Putamen (tissue), 1 donor: ENCODE measurements around the gene REM2.
"Not testable (repeated sequence)": the region's sequence is repeated elsewhere in the genome, so short reads cannot be mapped to it uniquely, and the experiment has no call there.

Experiments
- DNase-seq: peaks from one replicate; pipeline ENCODE4 v3.0.0-alpha.2; 2016; ENCODE audit warnings: low spot score

Gene REM2

GRCh38 chr14:22896760-22897159, 13.7 kb downstream of the REM2 start:
- DNase-seq = no peak

GRCh38 chr14:22897357-22897756, 14.3 kb downstream of the REM2 start:
- no peak for DNase-seq

- no peak for DNase-seq
These were observed 15.5 kb downstream of the REM2 start for GRCh38 chr14:22898302-22899090.

GRCh38 chr14:22900081-22900799, 17.2 kb downstream of the REM2 start:
- DNase-seq = no peak

- DNase-seq = no peak
These were observed 18.8 kb downstream of the REM2 start for GRCh38 chr14:22901799-22902198.

- no peak for DNase-seq
These were observed 20.7 kb downstream of the REM2 start for GRCh38 chr14:22903742-22904087.

- no peak for DNase-seq
These were observed 22.6 kb downstream of the REM2 start for GRCh38 chr14:22905627-22906026.

- DNase-seq = no peak
These were observed 23.1 kb downstream of the REM2 start for GRCh38 chr14:22906073-22906472.

GRCh38 chr14:22907429-22907828, 24.4 kb downstream of the REM2 start:
- DNase-seq = no peak

GRCh38 chr14:22908601-22909000, 25.6 kb downstream of the REM2 start:
- DNase-seq = no peak

GRCh38 chr14:22910916-22911315, 27.9 kb downstream of the REM2 start:
- DNase-seq = no peak

GRCh38 chr14:22914836-22915235, 31.8 kb downstream of the REM2 start:
- DNase-seq = not testable (repeated sequence)

- DNase-seq = no peak
These were observed 33.0 kb downstream of the REM2 start for GRCh38 chr14:22915886-22916521.

GRCh38 chr14:22918804-22919600, 36.0 kb downstream of the REM2 start, which contains the start of gene RBM23:
RBM23 (minus strand) TSS chr14:22919149.
- peak; percentile 100 for DNase-seq

GRCh38 chr14:22919601-22919921, 36.5 kb downstream of the REM2 start:
- no peak for DNase-seq

GRCh38 chr14:22920697-22921096, 37.7 kb downstream of the REM2 start:
- DNase-seq = no peak

GRCh38 chr14:22922294-22922693, 39.3 kb downstream of the REM2 start:
- DNase-seq = no peak

- DNase-seq = no peak
These were observed 40.7 kb downstream of the REM2 start for GRCh38 chr14:22923746-22924145.

GRCh38 chr14:22925513-22925912, 42.5 kb downstream of the REM2 start:
- DNase-seq = no peak

- no peak for DNase-seq
These were observed 43.3 kb downstream of the REM2 start for GRCh38 chr14:22926316-22926715.

- no peak for DNase-seq
These were observed 45.4 kb downstream of the REM2 start for GRCh38 chr14:22928237-22929103.
